Astrocyte (in vitro differentiated cells and primary cell): ENCODE results near the gene SVOPL. TPM values are rescaled to one million over a fixed set of nuclear protein-coding genes. Genes with fewer than 3 reads are reported as not detected.

Source experiments
- DNase-seq: peaks from one replicate; pipeline ENCODE4 v3.0.0-alpha.2; 2010; ENCODE audit warnings: low read depth
- FAIRE-seq: peaks from 2 replicates; lab custom pipeline; 2011; peaks lifted over from hg19 to GRCh38; lab: Jason Lieb, UNC
- H2AFZ ChIP-seq: 2 replicates; pipeline ENCODE4 v1.6.0; 2012; ENCODE audit warnings: low read depth, low read length, inconsistent platforms
- H3K27ac ChIP-seq: 2 replicates; pipeline ENCODE4 v1.5.1; 2011; ENCODE audit warnings: low read depth, low read length, inconsistent platforms
- H3K27me3 ChIP-seq: 2 replicates; pipeline ENCODE4 v1.6.0; 2011; ENCODE audit warnings: low read length, inconsistent platforms; ENCODE audit not compliant: insufficient read depth
- H3K36me3 ChIP-seq: 2 replicates; pipeline ENCODE4 v1.5.1; 2011; ENCODE audit warnings: low read length, inconsistent platforms; ENCODE audit not compliant: insufficient read depth
- H3K4me1 ChIP-seq: 2 replicates; pipeline ENCODE4 v1.5.1; 2011; ENCODE audit warnings: low read length, inconsistent platforms; ENCODE audit not compliant: insufficient read depth
- H3K4me2 ChIP-seq: 2 replicates; pipeline ENCODE4 v1.6.0; 2012; ENCODE audit warnings: low read length, inconsistent platforms
- H3K4me3 ChIP-seq: 2 replicates; pipeline ENCODE4 v1.5.1; 2011; ENCODE audit warnings: low read depth, mild to moderate bottlenecking, low read length, inconsistent platforms; ENCODE audit not compliant: insufficient read depth
- H3K79me2 ChIP-seq: 2 replicates; pipeline ENCODE4 v1.6.0; 2012; ENCODE audit warnings: mild to moderate bottlenecking, low read length, inconsistent platforms; ENCODE audit not compliant: insufficient read depth
- H3K9ac ChIP-seq: 2 replicates; pipeline ENCODE4 v1.6.0; 2012; ENCODE audit warnings: mild to moderate bottlenecking, low read length, inconsistent platforms
- H3K9me3 ChIP-seq: 2 replicates; pipeline ENCODE4 v1.5.1; 2012; ENCODE audit warnings: low read depth, mild to moderate bottlenecking, low read length, inconsistent platforms; ENCODE audit not compliant: insufficient read depth
- H4K20me1 ChIP-seq: 2 replicates; pipeline ENCODE4 v1.6.0; 2012; ENCODE audit warnings: low read length, inconsistent platforms; ENCODE audit not compliant: insufficient read depth
- H3K27ac Mint-ChIP-seq: one replicate; pipeline ENCODE4 v1.8.0; 2021; ENCODE audit warnings: mild to moderate bottlenecking, mixed read lengths; ENCODE audit not compliant: unreplicated experiment
- H3K27me3 Mint-ChIP-seq: one replicate; pipeline ENCODE4 v1.8.0; 2021; ENCODE audit warnings: low read depth, mixed read lengths; ENCODE audit not compliant: unreplicated experiment
- H3K36me3 Mint-ChIP-seq: one replicate; pipeline ENCODE4 v1.8.0; 2021; ENCODE audit warnings: low read depth, mixed read lengths; ENCODE audit not compliant: unreplicated experiment
- H3K4me1 Mint-ChIP-seq: one replicate; pipeline ENCODE4 v1.8.0; 2021; ENCODE audit warnings: low read depth, mixed read lengths; ENCODE audit not compliant: unreplicated experiment
- H3K4me3 Mint-ChIP-seq: one replicate; pipeline ENCODE4 v1.8.0; 2021; ENCODE audit warnings: mild to moderate bottlenecking, moderate library complexity, mixed read lengths; ENCODE audit not compliant: unreplicated experiment
- H3K9me3 Mint-ChIP-seq: one replicate; pipeline ENCODE4 v1.8.0; 2021; ENCODE audit warnings: mild to moderate bottlenecking, mixed read lengths; ENCODE audit not compliant: unreplicated experiment
- CTCF ChIP-seq: IDR thresholded peaks from 2 replicates; pipeline ENCODE4 v1.5.1; 2011; ENCODE audit warnings: low read depth, mild to moderate bottlenecking, inconsistent platforms, low read length, moderate library complexity; ENCODE audit not compliant: insufficient read depth
- EZH2 ChIP-seq: IDR thresholded peaks from 2 replicates; pipeline ENCODE4 v1.6.1; 2012; ENCODE audit warnings: mild to moderate bottlenecking, low read length, inconsistent platforms; ENCODE audit not compliant: insufficient read depth
- total RNA-seq: library from RNA; stranded (reverse); gene quantifications from 2 replicates; pipeline ENCODE4 v1.2.1, GENCODE V29; 2021

The SVOPL gene
- total RNA-seq, 1 donor from 2014 or later = 0.34 TPM

- no peak for FAIRE-seq
- Mint-ChIP-seq H3K36me3 (no peaks in the 10 kb centered on the region), H3K27ac (no peak overlapping the region), H3K4me3 (no peak overlapping the region), H3K27me3 (no peaks in the 10 kb centered on the region), H3K4me1 (peaks cover 13% of the 10 kb centered on the region), H3K9me3 (peaks cover 15% of the 10 kb centered on the region)
- H3K27me3 ChIP-seq = peaks cover 4% of the 10 kb centered on the region
- no peak overlapping the region for H3K4me2 ChIP-seq
- DNase-seq = no peak
- H3K4me1 ChIP-seq = no peaks in the 10 kb centered on the region
- no peaks in the 10 kb centered on the region for H3K9me3 ChIP-seq
- TF ChIP-seq EZH2 (no peak), CTCF (no peak)
- H3K9ac ChIP-seq = no peak overlapping the region
- no peak overlapping the region for H2AFZ ChIP-seq
- H3K4me3 ChIP-seq = no peak overlapping the region
- H3K36me3 ChIP-seq = no peaks in the 10 kb centered on the region
- H3K27ac ChIP-seq = no peak overlapping the region
- H3K79me2 ChIP-seq = no peaks in the 10 kb centered on the region
- H4K20me1 ChIP-seq = no peaks in the 10 kb centered on the region
These were observed 43.2 kb downstream of the SVOPL start for GRCh38 chr7:138657854-138658386.

- H3K4me1 Mint-ChIP-seq = peaks cover 11% of the 10 kb centered on the region
- Histone ChIP-seq H3K27me3 (peaks cover 3% of the 10 kb centered on the region), H3K79me2 (no peaks in the 10 kb centered on the region), H4K20me1 (no peaks in the 10 kb centered on the region), H3K27ac (no peak overlapping the region), H3K9me3 (no peaks in the 10 kb centered on the region), H3K4me3 (no peak overlapping the region), H3K4me1 (no peaks in the 10 kb centered on the region), H3K36me3 (no peaks in the 10 kb centered on the region), H3K9ac (no peak overlapping the region), H3K4me2 (no peak overlapping the region), H2AFZ (no peak overlapping the region)
- FAIRE-seq (no peak), DNase-seq (no peak)
- no peaks in the 10 kb centered on the region for H3K36me3 Mint-ChIP-seq
- H3K27me3 Mint-ChIP-seq = no peaks in the 10 kb centered on the region
- TF ChIP-seq EZH2 = no peak
- TF ChIP-seq CTCF = no peak
- H3K27ac Mint-ChIP-seq = no peak overlapping the region
- no peak overlapping the region for H3K4me3 Mint-ChIP-seq
- peaks cover 19% of the 10 kb centered on the region for H3K9me3 Mint-ChIP-seq
These were observed 44.2 kb downstream of the SVOPL start for GRCh38 chr7:138656952-138657351.

- no peak overlapping the region for H3K4me3 Mint-ChIP-seq
- H3K4me2 ChIP-seq = no peak overlapping the region
- DNase-seq (no peak), FAIRE-seq (no peak)
- H3K4me1 ChIP-seq = no peaks in the 10 kb centered on the region
- no peak overlapping the region for H3K4me3 ChIP-seq
- no peaks in the 10 kb centered on the region for H3K27me3 Mint-ChIP-seq
- peaks cover 19% of the 10 kb centered on the region for H3K9me3 Mint-ChIP-seq
- no peaks in the 10 kb centered on the region for H3K79me2 ChIP-seq
- H3K36me3 Mint-ChIP-seq = no peaks in the 10 kb centered on the region
- no peak for TF ChIP-seq EZH2
- no peak for TF ChIP-seq CTCF
- no peaks in the 10 kb centered on the region for H4K20me1 ChIP-seq
- no peak overlapping the region for H3K27ac Mint-ChIP-seq
- no peaks in the 10 kb centered on the region for H3K9me3 ChIP-seq
- no peaks in the 10 kb centered on the region for H3K36me3 ChIP-seq
- H3K27ac ChIP-seq = no peak overlapping the region
- H3K4me1 Mint-ChIP-seq = no peaks in the 10 kb centered on the region
- H3K27me3 ChIP-seq = no peaks in the 10 kb centered on the region
- H3K9ac ChIP-seq = no peak overlapping the region
- no peak overlapping the region for H2AFZ ChIP-seq
These were observed 46.5 kb downstream of the SVOPL start for GRCh38 chr7:138654616-138655015.
